ENCODE data around the gene TEF.

GRCh38 chr22:41397143-41397811 lies 15.5 kb downstream of the TEF start:
- no peak for TF ChIP-seq CTCF (IDR thresholded peaks at IDR 0.05; ENCODE audit: low read depth, low read length)
- no peak for TF ChIP-seq EZH2phosphoT487 (IDR thresholded peaks at IDR 0.05; ENCODE audit: low read depth)

Data from OCI-LY3 (cell line).